NCI-H2227 treated with DMSO at 0.1 percent for 48 hours (cell line): ENCODE results near the gene DHTKD1.

Experiments used
- DNase-seq: peaks from one replicate; lab custom pipeline; 2025; lab: John Stamatoyannopoulos, UW

Gene DHTKD1, protein sequence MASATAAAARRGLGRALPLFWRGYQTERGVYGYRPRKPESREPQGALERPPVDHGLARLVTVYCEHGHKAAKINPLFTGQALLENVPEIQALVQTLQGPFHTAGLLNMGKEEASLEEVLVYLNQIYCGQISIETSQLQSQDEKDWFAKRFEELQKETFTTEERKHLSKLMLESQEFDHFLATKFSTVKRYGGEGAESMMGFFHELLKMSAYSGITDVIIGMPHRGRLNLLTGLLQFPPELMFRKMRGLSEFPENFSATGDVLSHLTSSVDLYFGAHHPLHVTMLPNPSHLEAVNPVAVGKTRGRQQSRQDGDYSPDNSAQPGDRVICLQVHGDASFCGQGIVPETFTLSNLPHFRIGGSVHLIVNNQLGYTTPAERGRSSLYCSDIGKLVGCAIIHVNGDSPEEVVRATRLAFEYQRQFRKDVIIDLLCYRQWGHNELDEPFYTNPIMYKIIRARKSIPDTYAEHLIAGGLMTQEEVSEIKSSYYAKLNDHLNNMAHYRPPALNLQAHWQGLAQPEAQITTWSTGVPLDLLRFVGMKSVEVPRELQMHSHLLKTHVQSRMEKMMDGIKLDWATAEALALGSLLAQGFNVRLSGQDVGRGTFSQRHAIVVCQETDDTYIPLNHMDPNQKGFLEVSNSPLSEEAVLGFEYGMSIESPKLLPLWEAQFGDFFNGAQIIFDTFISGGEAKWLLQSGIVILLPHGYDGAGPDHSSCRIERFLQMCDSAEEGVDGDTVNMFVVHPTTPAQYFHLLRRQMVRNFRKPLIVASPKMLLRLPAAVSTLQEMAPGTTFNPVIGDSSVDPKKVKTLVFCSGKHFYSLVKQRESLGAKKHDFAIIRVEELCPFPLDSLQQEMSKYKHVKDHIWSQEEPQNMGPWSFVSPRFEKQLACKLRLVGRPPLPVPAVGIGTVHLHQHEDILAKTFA

DNA sequence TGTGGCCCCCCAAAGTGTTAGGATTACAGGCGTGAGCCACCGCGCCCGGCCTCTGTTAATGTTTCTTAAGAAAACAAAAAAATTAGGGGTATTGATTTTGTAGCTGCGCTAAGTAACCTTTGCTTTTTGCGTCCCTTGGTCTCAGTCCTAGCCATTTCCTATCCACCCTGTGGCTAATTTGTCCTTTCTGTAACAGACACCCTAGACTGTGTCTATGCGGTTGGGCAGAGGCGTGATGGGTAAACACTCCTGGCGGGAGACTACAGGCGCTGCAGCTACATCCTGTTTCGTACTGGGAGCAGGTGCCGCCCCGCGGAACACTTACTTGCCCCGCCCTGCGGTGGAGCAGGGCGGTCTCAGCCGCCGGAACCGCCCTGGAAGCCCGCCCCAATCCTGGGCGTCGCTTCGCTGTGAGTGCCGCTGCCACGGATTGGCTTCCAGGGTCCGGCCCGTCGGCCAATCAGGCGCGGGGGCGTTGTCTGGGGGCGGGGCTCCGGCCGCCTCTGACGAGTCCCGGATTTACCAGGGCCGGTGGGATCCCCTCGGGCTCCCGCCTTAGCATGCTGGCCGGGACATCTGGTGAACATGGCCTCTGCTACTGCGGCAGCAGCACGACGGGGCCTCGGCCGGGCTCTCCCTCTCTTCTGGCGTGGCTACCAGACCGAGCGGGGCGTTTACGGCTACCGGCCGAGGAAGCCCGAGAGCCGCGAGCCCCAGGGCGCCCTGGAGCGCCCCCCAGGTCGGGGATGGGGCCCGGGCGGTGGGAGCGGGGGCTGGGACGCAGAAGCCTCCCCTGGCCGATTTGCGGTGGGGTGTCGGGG, at the start of gene DHTKD1:
DHTKD1 (plus strand) TSS at position 506 of the 821 bp plus-strand sequence; CDS start at position 586, 80 bp downstream.
- peak; percentile 94 for DNase-seq

DNA sequence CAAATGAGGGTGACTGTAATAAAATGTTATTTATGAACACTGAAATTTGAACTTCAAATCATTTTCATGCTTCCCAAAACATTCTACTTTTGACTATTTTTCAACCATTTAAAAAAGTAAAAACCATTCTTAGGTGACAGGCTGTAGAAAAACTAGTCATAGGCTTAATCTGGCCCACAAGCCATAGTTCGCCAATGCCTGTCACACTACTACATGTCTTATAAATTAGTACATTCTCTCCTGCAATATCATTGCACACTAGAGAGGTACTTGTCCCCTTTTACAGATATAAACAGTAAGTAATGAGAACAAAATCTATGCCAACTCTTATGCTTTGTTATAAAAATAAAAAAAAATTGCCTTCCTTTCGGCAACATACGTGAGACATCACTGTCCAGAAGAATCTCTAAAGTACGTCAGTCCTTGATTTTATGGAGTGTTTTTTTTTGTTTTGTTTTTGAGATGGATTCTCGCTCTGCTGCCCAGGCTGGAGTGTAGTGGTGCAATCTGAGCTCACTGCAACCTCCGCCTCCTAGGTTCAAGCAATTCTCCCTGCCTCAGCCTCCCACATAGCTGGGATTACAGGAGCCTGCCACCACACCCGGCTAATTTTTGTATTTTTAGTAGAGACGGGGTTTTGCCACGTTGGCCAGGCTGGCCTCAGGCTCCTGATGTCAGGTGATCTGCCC, 49.3 kb upstream of the DHTKD1 start:
- DNase-seq, result no peak

DNA sequence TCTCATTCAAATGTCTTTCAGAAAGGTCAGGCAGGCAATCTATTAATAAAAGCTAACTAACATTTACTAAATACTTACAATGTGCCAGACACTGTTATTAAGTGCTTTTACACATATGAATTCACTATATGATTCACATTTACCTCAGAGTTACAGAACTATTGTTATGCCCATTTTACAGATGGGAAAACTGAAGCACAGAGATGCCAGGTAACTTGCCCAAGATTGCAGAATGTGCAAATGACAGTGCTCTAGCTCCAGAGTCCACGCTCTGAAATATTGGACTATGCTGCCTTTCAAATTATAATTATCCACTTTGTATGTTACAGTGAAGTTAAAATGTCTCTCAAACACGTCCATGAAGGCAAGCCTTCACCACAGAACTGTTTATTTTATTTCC, 48.2 kb upstream of the DHTKD1 start:
- no peak for DNase-seq

DNA sequence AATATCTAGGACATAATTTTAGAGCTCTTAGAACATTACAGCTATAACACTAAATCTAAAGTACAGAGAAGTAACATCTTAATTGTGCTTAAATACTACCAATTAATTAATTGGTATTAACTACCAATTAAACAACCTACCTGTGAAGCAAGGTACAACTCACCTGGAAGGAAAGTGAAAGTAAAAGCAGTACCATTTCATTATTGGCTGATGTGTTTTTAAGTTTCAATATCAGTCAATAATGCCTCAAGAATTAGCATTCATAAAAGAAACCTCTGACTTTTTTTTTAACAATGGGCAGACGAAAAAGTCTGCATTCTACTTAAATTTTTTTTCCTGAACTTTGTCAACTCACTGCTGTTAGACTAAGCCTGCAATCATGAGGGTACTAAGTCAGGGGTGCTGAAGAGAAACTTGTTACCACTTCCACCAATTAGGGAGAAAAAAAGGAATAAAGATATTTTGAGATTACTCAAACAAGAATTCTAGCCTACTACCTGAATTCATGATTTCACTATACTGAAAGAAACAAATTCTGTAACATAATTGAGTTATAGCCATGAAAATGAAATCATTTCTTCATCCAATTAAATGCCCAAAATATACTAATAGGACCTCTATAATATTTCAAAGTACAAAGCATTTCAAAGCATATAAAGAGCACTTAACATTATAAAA, 46.0 kb upstream of the DHTKD1 start:
- no peak for DNase-seq

DNA sequence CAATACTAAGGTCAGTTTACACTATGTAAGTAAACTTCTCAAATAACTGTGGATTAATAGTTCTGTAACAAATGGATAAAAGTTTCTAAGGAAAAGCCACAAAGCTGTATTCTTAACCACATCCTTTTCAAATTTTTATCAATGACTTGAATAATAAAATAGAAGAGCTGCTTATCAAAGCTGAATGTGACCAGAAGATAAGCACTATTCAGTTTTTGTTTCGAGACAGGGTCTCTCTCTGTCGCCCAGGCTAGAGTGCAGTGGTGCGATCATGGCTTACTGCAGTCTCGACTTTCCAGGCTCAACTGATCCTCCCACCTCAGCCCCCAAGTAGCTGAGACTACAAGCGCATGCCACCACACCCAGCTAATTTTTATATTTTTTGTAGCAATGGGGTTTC, 43.2 kb upstream of the DHTKD1 start:
- no peak for DNase-seq

DNA sequence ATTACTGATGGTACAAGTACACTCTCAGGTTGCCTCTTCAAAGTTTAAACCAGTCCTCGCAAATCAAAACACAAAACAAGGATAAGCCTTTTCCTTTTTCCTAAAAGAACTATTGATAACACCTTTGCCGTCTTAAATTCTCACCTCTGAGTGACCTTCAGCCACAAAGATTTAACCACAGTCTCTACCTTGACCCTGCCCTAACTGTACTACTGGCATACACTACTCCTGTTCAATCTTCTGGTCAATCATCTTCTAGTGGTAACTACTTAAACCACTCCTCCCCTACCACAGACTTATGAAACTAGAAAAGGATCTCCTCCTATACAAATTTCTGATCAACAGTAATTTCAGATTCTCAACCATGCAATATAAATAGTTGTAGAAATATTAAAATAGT, 41.2 kb upstream of the DHTKD1 start:
- no peak for DNase-seq

DNA sequence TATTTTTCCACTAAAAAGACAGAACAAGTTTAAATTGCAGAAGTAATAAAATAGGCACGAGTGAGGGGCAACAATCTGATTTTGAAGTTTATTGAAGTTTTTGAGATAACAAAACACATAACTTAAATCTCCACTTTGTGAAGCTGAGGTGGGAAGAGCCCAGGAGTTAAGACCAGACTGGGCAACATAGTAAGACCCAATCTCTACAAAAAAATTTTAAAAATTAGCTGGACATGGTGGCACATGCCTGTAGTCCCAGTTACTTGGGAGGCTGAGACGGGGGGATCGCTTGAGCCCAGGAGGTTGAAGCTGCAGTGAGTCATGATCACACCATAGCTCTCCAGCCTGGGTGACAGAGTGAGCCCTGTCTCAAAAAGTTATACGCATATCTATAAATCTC, 37.4 kb upstream of the DHTKD1 start:
- no peak for DNase-seq

DNA sequence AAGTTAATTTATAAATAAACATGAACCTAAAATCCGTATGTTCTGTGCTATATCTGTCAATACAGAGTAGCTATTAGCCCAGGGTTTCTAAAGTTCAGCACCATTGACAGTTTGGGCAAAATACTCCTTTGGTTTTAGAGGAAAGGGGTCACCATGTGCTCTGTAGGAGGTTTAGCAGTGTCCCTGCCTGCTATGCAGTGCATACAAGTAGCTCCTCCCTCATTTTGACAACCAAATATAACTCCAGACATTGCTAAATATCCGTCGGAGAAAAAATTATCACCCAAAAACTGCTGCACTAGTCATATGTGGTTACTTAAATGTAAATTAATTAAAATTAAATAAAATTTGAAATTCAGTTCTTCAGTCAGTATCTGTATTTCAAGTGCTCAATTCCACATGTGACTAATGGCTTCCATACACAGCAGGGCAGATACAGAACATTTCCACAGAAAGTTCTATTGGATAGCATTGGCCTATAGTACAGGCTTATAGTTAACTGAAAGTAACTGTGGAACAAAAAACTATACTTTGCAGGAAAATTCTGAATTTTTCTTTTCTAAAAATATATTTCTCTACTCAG, 32.6 kb upstream of the DHTKD1 start:
- DNase-seq, result no peak

DNA sequence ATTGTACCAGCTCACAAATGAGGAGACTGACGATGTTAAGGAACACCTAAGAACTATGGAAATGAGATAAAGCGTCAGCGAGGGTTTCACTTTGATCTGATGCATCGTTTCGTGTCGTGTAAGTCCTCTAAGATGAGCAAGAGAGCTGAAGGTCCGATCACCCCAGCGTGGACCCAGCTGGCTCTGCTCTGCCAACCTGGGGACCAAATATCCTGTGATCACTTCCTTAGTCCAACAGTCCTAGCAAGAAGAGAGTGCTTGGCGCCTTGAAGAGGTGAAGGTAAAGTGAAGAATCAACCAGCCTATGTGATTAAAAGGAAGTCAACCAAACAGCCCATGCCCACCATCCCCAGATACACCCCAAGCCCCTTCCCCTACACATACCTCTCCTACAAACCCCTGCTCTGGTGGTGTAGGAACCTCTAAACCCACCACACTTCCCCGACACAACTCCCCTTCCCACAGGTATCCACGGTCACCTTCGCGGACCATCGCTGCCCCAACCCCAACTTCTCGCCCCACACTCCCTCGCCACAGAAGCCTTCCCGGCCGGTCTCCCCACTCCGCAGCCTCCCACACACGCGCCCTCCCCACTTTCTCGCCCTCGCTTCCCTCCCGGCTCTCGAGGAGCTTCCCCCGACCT, 26.9 kb upstream of the DHTKD1 start:
- no peak for DNase-seq

DNA sequence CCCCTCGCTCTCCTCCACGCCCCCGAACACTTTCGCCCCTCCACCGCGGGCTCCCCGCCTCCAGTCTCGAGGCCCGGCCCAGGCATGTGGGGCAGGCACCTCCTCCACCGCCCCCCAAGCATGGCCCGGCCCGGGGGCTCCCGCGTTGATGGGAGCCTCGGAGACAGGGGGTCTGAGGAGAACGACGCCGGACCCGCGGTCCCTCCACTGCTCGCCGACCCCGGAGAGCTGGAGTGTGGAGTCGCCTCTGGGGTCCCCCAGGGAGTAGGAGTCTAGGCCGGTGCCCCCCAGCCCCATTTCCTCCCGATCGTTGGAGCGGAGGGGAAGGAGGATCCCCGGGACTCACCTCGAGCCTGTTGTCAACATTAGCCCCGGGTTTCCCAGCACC, 26.4 kb upstream of the DHTKD1 start:
- no peak for DNase-seq

DNA sequence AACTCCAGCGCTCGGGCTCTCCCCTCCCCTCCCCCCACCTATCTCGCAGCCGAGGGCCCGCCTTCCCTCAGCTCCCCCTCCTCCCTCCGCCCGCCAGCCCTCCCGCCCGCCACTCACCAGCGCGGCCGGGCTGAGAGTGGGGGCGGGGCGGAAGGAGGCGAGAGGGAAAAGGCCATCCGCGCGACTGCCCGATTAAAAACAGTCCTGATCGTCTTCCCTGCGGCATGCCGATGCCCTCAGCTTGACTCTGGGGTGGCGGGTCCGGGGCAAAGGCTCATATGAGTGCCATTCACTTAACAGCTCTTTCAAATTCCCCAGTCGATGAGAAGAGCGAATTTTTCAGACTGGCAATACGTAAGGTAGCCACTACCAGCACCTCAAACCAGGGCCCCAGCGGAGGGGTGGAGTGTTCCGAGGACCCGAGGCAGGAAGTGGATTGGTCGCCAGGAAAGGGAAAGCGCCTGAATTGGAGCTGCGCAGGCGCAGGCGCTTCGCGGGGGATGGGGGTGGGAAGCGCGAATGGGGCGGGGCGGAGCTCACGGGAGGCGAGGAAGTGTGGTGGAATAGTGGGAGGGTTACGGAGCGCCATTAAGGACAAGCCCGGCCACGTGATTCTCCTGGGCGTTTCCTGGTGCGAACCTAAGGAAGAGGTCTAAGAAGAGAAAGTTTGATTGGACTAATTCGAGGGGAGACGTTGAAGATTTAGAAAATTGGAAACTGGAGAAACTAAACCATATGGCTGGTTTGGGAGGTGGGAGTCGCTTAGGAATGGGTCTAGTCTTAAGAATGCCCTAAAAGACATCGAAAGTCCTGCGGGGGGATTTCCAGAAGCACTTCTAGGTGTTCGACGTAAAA, 25.7 kb upstream of the DHTKD1 start, which contains the start of gene UPF2:
UPF2 (minus strand) TSS at position 13 of the 855 bp plus-strand sequence. CDS start 7,386 bp downstream, outside the sequence.
- peak; percentile 93 for DNase-seq

DNA sequence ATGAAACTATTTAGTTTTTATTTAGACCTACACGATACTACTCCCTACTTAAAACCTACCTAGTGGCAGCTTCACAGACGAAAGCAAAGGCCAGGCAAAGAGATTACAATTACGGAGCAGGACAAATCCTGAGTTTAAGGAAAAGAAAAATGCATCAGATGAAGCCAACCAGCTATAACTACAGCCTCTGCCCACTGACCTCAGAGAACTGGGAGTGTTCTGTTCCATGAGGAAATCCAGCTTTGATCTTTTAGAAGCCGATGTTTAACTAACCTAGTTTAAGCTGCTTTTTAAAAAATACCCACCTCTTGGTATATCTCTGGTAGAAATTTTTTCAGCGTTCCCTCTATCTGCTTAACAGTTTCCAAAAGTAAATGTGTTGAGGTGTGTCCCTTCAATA, 23.2 kb upstream of the DHTKD1 start:
- DNase-seq, result no peak

DNA sequence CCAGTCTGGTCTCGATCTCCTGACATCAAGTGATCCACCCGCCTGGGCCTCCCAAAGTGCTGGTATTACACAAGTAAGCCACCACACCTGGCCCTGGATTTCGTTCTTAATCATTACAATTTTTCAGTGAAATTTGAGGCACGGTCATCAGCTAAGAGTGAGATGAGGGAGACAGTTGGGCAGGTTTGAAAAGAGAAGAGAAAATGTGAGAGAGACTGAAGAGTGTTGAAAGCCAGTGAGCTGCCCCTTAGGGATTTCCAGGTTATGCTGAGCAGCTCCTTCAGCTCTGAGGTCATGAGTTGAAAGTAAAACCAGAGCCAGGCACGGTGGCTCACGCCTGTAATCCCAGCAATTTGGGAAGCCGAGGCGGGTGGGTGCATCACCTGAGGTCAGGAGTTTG, 20.2 kb upstream of the DHTKD1 start:
- no peak for DNase-seq

DNA sequence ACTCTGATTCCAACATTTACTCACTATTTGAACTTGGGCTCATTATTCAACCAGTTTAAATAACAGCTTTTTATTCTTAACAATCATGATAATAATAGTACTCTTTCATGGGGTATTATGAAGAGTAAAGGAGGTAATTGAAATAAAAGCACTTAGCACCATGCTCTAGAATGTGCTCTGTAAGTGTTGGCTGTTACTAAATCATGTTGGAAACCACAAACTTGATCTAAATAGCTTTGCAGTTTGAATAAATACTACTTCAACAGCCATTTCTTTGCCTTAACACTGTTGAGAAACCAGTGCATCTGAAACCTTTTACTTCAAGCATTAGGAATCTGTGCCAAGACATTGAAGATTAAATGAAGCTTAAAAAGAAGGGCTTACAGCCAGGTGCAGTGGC, 18.2 kb upstream of the DHTKD1 start:
- peak; percentile 82 for DNase-seq

DNA sequence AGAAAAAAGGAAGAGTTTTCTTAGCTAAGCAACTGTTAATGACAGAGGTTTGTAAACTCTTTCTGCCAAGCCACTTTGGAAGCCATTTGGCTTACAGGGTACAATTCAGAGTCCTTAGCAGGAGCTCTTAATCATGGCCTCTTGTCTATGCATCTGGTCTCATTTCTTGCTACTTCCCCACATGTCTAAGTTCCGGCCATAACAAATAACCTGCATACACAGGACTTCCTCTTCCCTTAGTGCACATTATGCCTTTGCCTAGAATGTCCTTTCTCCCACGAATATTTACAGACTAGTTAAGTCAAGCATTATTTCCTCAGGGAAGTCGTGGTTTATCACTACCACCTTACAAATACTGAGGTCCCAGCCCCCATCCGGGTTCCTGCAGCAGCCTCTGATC, 17.5 kb upstream of the DHTKD1 start:
- DNase-seq, result peak; percentile 16

DNA sequence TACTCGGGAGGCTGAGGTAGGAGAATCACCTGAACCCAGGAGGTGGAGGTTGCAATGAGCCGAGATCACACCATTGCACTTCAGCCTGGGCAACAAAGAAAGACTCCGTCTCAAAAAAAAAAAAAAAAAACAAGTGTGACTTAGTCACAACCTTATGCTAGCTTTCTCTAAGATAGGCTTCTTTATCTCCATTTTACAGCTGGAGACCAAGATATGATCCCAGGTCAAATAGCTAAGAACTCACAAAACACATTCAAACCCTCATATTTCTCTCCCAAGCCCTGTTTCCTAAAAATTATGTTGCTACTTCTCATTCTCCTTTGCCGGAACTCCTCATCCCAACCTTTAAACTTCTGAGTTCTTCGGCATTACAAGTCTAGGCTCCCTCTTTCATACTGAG, 13.0 kb upstream of the DHTKD1 start:
- no peak for DNase-seq

DNA sequence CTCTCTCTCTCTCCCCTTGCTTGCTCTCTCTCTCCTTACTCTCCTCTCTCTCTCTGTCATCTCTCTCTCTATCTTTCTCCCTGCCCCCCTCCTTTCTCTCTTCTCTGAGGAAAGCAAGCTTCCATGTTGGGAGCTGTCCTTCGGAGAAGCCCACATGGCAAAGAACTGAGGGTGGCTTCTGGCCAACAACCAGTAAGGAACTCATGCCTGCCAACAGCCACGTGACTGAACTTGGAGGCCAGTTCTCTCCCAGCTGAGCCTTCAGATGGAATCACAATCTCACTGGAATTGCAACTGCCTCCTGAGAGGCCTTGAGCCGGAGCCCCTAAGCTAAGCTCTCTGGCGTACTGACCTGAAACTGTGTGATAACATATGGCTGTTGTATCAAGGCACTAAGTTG, 12.0 kb upstream of the DHTKD1 start:
- no peak for DNase-seq

DNA sequence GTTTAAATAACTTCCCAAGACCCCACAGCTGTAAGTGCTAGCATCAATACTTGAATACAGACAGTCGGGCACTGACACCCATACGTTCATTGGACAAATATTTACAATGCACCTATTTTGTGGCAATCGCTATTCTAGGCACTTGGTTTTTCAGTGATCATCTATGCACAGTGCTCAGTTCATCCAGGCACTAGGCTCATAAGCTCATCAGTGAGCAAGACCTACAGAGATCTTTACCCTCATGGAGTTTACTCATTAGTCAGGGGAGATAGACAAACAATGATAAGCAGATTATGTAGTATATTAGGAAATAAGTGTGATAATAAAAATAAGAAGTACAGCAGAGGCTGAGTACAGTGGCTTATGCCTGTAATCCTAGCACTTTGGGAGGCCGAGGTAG, 7.6 kb upstream of the DHTKD1 start:
- DNase-seq, result no peak
